ENCODE results near the gene MEGF10. TPM values are rescaled to one million over a fixed set of nuclear protein-coding genes. Genes with fewer than 3 reads are reported as not detected.

The MEGF10 gene
- total and polyA plus RNA-seq, 10 of the 15 experiments (the other 5 are each of a cell fraction or from before 2014, with no cell fraction given), result 0.03 to 0.21 (median 0.05) TPM; not detected in 5

GRCh38 chr5:127419683-127420257 is 129.2 kb downstream of the MEGF10 start:
- no peak for TF ChIP-seq JUND (IDR thresholded peaks at IDR 0.05; ENCODE audit: low read depth, low read length)
- TF ChIP-seq RCOR1 (conservative IDR thresholded peaks at IDR 0.05; ENCODE audit: low read depth, low read length), result no peak
- TF ChIP-seq BCLAF1 (IDR thresholded peaks at IDR 0.05), result no peak
- TF ChIP-seq CBX3 (IDR thresholded peaks at IDR 0.05; ENCODE audit: borderline replicate concordance, low read depth), result no peak
- no peak for TF ChIP-seq NRF1 (conservative IDR thresholded peaks at IDR 0.05; ENCODE audit: low read depth, low read length)
- TF ChIP-seq CTCF (IDR thresholded peaks at IDR 0.05 in 2 of 3, conservative IDR thresholded peaks at IDR 0.05 in 1 of 3; ENCODE audit: control insufficient read depth in 2 of 3, extremely low read depth in 1 of 3, insufficient read depth in 1 of 3, low read depth in 3 of 3, low read length in 3 of 3), result no peak
- no peak for TF ChIP-seq EP300 (IDR thresholded peaks at IDR 0.05; ENCODE audit: borderline replicate concordance in 1 of 2, control insufficient read depth in 1 of 2, low read depth in 2 of 2, low read length in 2 of 2)
- no peak for TF ChIP-seq ZNF207 (IDR thresholded peaks at IDR 0.05; ENCODE audit: borderline replicate concordance)
- no peak for TF ChIP-seq SUZ12 (IDR thresholded peaks at IDR 0.05; ENCODE audit: unreplicated experiment)
- TF ChIP-seq ZNF274 (IDR thresholded peaks at IDR 0.05; ENCODE audit: insufficient read depth, insufficient read length), result no peak
- no peak for TF ChIP-seq ASH2L (IDR thresholded peaks at IDR 0.05; ENCODE audit: borderline replicate concordance, low read depth)
- TF ChIP-seq ETV6 (conservative IDR thresholded peaks at IDR 0.05 in 1 of 2, IDR thresholded peaks at IDR 0.05 in 1 of 2; ENCODE audit: borderline replicate concordance in 1 of 2, low read depth in 1 of 2), result no peak
- no peak for TF ChIP-seq MYB (IDR thresholded peaks at IDR 0.05; ENCODE audit: borderline replicate concordance, low read depth, low read length)
- TF ChIP-seq POLR2AphosphoS5 (IDR thresholded peaks at IDR 0.05; ENCODE audit: low read length), result no peak
- TF ChIP-seq SMARCA5 (IDR thresholded peaks at IDR 0.05), result no peak
- no peak for TF ChIP-seq MYC (IDR thresholded peaks at IDR 0.05; ENCODE audit: insufficient read depth, insufficient read length, insufficient replicate concordance, low read length, severe bottlenecking)
- no peak for TF ChIP-seq GABPA (IDR thresholded peaks at IDR 0.05; ENCODE audit: low read depth)
- no peak for TF ChIP-seq NR2C2 (IDR thresholded peaks at IDR 0.05; ENCODE audit: borderline replicate concordance, control insufficient read depth, insufficient read length, low read depth)
- no peak overlapping the region for H3K4me2 ChIP-seq (ENCODE audit: control insufficient read depth, insufficient read depth)
- in situ Hi-C loops (cut with MboI) (no loop called here), intact Hi-C loops (cut with micrococcal nuclease; ENCODE audit: unreplicated experiment) (no loop called here)
- no peak for ATAC-seq
- no TSS peak for BruUV-seq (replicated peaks)
- SMC1A ChIA-PET (ENCODE audit: uncharacterized antibody, unreplicated experiment), result no interaction called here
- no peak overlapping the region for H3K27ac ChIP-seq (ENCODE audit: control insufficient read depth, insufficient read depth)
- no peak overlapping the region for H3K4me3 ChIP-seq
- H3K9me3 ChIP-seq (replicated peaks; ENCODE audit: control insufficient read depth, insufficient read depth, low read length), result no peaks in the 10 kb centered on the region; the same call in 2 of the 3 replicates
- WGBS (ENCODE audit: insufficient coverage, insufficient replicate concordance, low lambda C conversion rate, missing lambda C conversion rate), result 82% methylated on average over 18 of the region's 18 CpGs
- POLR2A ChIA-PET, result no interaction called here
- CTCF ChIA-PET, result no interaction called here
- no peaks in the 10 kb centered on the region for H3K27me3 ChIP-seq (replicated peaks in 1 of 2; ENCODE audit: control insufficient read depth in 2 of 2, insufficient read depth in 2 of 2, low read length in 1 of 2)
- H3K4me1 ChIP-seq (ENCODE audit: control insufficient read depth, insufficient read depth, low read length), result 0 out of 2 replicates have a peak, but pooled peaks cover 4% of the 10 kb centered on the region
- no peak for FAIRE-seq
- H2AFZ ChIP-seq (ENCODE audit: control insufficient read depth, low read depth, low read length), result no peak overlapping the region
- DNase-seq (ENCODE audit: low read depth, low spot score), result no peak
- no peak overlapping the region for H3K9ac ChIP-seq (ENCODE audit: control insufficient read depth, insufficient read depth, low read length)
- H3K36me3 ChIP-seq (ENCODE audit: control insufficient read depth in 2 of 2, insufficient read depth in 2 of 2, low read length in 1 of 2), result no peaks in the 10 kb centered on the region
- RAD21 ChIA-PET (ENCODE audit: unreplicated experiment), result no interaction called here
- no peaks in the 10 kb centered on the region for H3K79me2 ChIP-seq (ENCODE audit: control insufficient read depth, insufficient read depth, low read length)
- H4K20me1 ChIP-seq (ENCODE audit: control insufficient read depth, insufficient read depth), result no peaks in the 10 kb centered on the region
